Activated T-helper 17 cell treated with anti-CD3 and anti-CD28 coated beads, Interleukin-2, amount 50 U/mL, for 72 hours (primary cell): ENCODE data around the gene PSAP. TPM values are rescaled to one million over a fixed set of nuclear protein-coding genes. Genes with fewer than 3 reads are reported as not detected.

Source experiments
- ATAC-seq: fragments of 150-1000 bp; cut with Tn5 transposase; replicated peaks from 2 replicates; pipeline ENCODE4 v1.10.0; 2021; ENCODE audit warnings: mild to moderate bottlenecking, moderate library complexity
- H3K27ac Mint-ChIP-seq: one replicate; pipeline ENCODE4 v1.8.0; 2022; ENCODE audit warnings: mixed read lengths
- H3K27me3 Mint-ChIP-seq: one replicate; pipeline ENCODE4 v1.8.0; 2022; ENCODE audit warnings: mixed read lengths
- H3K36me3 Mint-ChIP-seq: one replicate; pipeline ENCODE4 v1.8.0; 2022; ENCODE audit warnings: low read depth, mild to moderate bottlenecking, mixed read lengths
- H3K4me1 Mint-ChIP-seq: one replicate; pipeline ENCODE4 v1.8.0; 2022; ENCODE audit warnings: mixed read lengths
- H3K4me3 Mint-ChIP-seq: one replicate; pipeline ENCODE4 v1.8.0; 2022; ENCODE audit warnings: mild to moderate bottlenecking, mixed read lengths
- H3K9me3 Mint-ChIP-seq: one replicate; pipeline ENCODE4 v1.8.0; 2022; ENCODE audit warnings: mixed read lengths
- total RNA-seq, 2 donors: library from RNA; stranded (reverse); gene quantifications; one replicate each; pipeline ENCODE4 v1.2.3, GENCODE V29; 2022

Gene PSAP
- total RNA-seq, 2 donors from 2014 or later: 121 to 153 TPM

GRCh38 chr10:71844084-71844483 lies 7.0 kb downstream of the PSAP start:
- no peaks in the 10 kb centered on the region for H3K36me3 Mint-ChIP-seq
- ATAC-seq: peak; percentile 26
- no peak overlapping the region for H3K27ac Mint-ChIP-seq
- H3K4me3 Mint-ChIP-seq: peak overlapping the region; percentile 22
- no peaks in the 10 kb centered on the region for H3K27me3 Mint-ChIP-seq
- no peaks in the 10 kb centered on the region for H3K9me3 Mint-ChIP-seq
- peaks cover 37% of the 10 kb centered on the region for H3K4me1 Mint-ChIP-seq

GRCh38 chr10:71842856-71843686 lies 8.0 kb downstream of the PSAP start:
- no peaks in the 10 kb centered on the region for H3K36me3 Mint-ChIP-seq
- peaks cover 47% of the 10 kb centered on the region for H3K4me1 Mint-ChIP-seq
- H3K9me3 Mint-ChIP-seq: no peaks in the 10 kb centered on the region
- no peaks in the 10 kb centered on the region for H3K27me3 Mint-ChIP-seq
- no peak for ATAC-seq
- no peak overlapping the region for H3K27ac Mint-ChIP-seq
- peak overlapping the region; percentile 10 for H3K4me3 Mint-ChIP-seq

GRCh38 chr10:71842422-71842821 lies 8.6 kb downstream of the PSAP start:
- no peak for ATAC-seq
- no peak overlapping the region for H3K4me3 Mint-ChIP-seq
- peaks cover 54% of the 10 kb centered on the region for H3K4me1 Mint-ChIP-seq
- no peaks in the 10 kb centered on the region for H3K9me3 Mint-ChIP-seq
- H3K27me3 Mint-ChIP-seq: no peaks in the 10 kb centered on the region
- no peaks in the 10 kb centered on the region for H3K36me3 Mint-ChIP-seq
- H3K27ac Mint-ChIP-seq: no peak overlapping the region

- no peaks in the 10 kb centered on the region for H3K36me3 Mint-ChIP-seq
- no peaks in the 10 kb centered on the region for H3K27me3 Mint-ChIP-seq
- peaks cover 61% of the 10 kb centered on the region for H3K4me1 Mint-ChIP-seq
- ATAC-seq: no peak
- H3K27ac Mint-ChIP-seq: no peak overlapping the region
- H3K4me3 Mint-ChIP-seq: no peak overlapping the region
- no peaks in the 10 kb centered on the region for H3K9me3 Mint-ChIP-seq
Measured at GRCh38 chr10:71840958-71841335, 10.1 kb downstream of the PSAP start.

GRCh38 chr10:71840177-71840957 lies 10.7 kb downstream of the PSAP start:
- no peaks in the 10 kb centered on the region for H3K27me3 Mint-ChIP-seq
- H3K27ac Mint-ChIP-seq: no peak overlapping the region
- no peaks in the 10 kb centered on the region for H3K36me3 Mint-ChIP-seq
- ATAC-seq: no peak
- H3K4me1 Mint-ChIP-seq: peaks cover 65% of the 10 kb centered on the region
- no peaks in the 10 kb centered on the region for H3K9me3 Mint-ChIP-seq
- H3K4me3 Mint-ChIP-seq: no peak overlapping the region

- Mint-ChIP-seq H3K27me3 (no peaks in the 10 kb centered on the region), H3K27ac (no peak overlapping the region), H3K36me3 (peaks cover 4% of the 10 kb centered on the region), H3K4me3 (no peak overlapping the region), H3K9me3 (no peaks in the 10 kb centered on the region), H3K4me1 (peaks cover 55% of the 10 kb centered on the region)
- ATAC-seq: no peak
Measured at GRCh38 chr10:71838264-71839211, 12.5 kb downstream of the PSAP start.

GRCh38 chr10:71837098-71837827 lies 13.8 kb downstream of the PSAP start:
- Mint-ChIP-seq H3K4me3 (no peak overlapping the region), H3K27me3 (no peaks in the 10 kb centered on the region), H3K9me3 (no peaks in the 10 kb centered on the region), H3K36me3 (peaks cover 16% of the 10 kb centered on the region), H3K4me1 (peaks cover 45% of the 10 kb centered on the region), H3K27ac (no peak overlapping the region)
- ATAC-seq: no peak

- Mint-ChIP-seq H3K27ac (peak overlapping the region; percentile 51), H3K4me1 (peaks cover 45% of the 10 kb centered on the region)
Measured at GRCh38 chr10:71836596-71836974, 14.5 kb downstream of the PSAP start.

GRCh38 chr10:71835671-71836595 lies 15.1 kb downstream of the PSAP start:
- peaks cover 30% of the 10 kb centered on the region for H3K36me3 Mint-ChIP-seq
- no peak overlapping the region for H3K4me3 Mint-ChIP-seq
- no peaks in the 10 kb centered on the region for H3K9me3 Mint-ChIP-seq
- H3K27ac Mint-ChIP-seq: peak overlapping the region; percentile 51
- peaks cover 45% of the 10 kb centered on the region for H3K4me1 Mint-ChIP-seq
- H3K27me3 Mint-ChIP-seq: no peaks in the 10 kb centered on the region
- peak; percentile 77 for ATAC-seq

More at GRCh38 chr10:71836596-71836974, 14.5 kb downstream of the PSAP start:
- Mint-ChIP-seq H3K36me3 (peaks cover 23% of the 10 kb centered on the region), H3K27me3 (no peaks in the 10 kb centered on the region), H3K4me3 (no peak overlapping the region), H3K9me3 (no peaks in the 10 kb centered on the region)
- ATAC-seq: no peak

GRCh38 chr10:71834343-71834674 lies 16.7 kb downstream of the PSAP start:
- Mint-ChIP-seq H3K27me3 (no peaks in the 10 kb centered on the region), H3K4me3 (no peak overlapping the region), H3K9me3 (no peaks in the 10 kb centered on the region), H3K36me3 (peaks cover 46% of the 10 kb centered on the region), H3K4me1 (peaks cover 45% of the 10 kb centered on the region), H3K27ac (no peak overlapping the region)
- no peak for ATAC-seq

GRCh38 chr10:71833451-71834342 lies 17.4 kb downstream of the PSAP start:
- H3K9me3 Mint-ChIP-seq: no peaks in the 10 kb centered on the region
- peaks cover 52% of the 10 kb centered on the region for H3K36me3 Mint-ChIP-seq
- H3K4me1 Mint-ChIP-seq: peaks cover 40% of the 10 kb centered on the region
- H3K4me3 Mint-ChIP-seq: no peak overlapping the region
- no peaks in the 10 kb centered on the region for H3K27me3 Mint-ChIP-seq
- H3K27ac Mint-ChIP-seq: peak overlapping the region; percentile 56
- no peak for ATAC-seq

- H3K4me3 Mint-ChIP-seq: no peak overlapping the region
- ATAC-seq: peak; percentile 31
- no peaks in the 10 kb centered on the region for H3K27me3 Mint-ChIP-seq
- H3K36me3 Mint-ChIP-seq: peaks cover 59% of the 10 kb centered on the region
- H3K27ac Mint-ChIP-seq: peak overlapping the region; percentile 56
- no peaks in the 10 kb centered on the region for H3K9me3 Mint-ChIP-seq
- peaks cover 33% of the 10 kb centered on the region for H3K4me1 Mint-ChIP-seq
Measured at GRCh38 chr10:71832967-71833366, 18.1 kb downstream of the PSAP start.
